HEK293 (cell line): ENCODE measurements around the gene SPTBN5.

Experiments used
- CTCF ChIA-PET: fragments of 350-600 bp; formaldehyde crosslinking; extraction: SDS; loops from one replicate; lab custom pipeline; 2021; ENCODE audit warnings: antibody characterized with exemption; lab: Yijun Ruan, JAX
- POLR2A ChIA-PET: fragments of 300-600 bp; formaldehyde crosslinking; extraction: SDS; loops from one replicate; lab custom pipeline; 2020; ENCODE audit warnings: antibody characterized with exemption, inconsistent platforms; lab: Yijun Ruan, JAX
- H3K27ac ChIP-seq: fragments of 200-500 bp; sonication (Bioruptor generic); 2 replicates; pipeline ENCODE4 v1.5.1; 2014; ENCODE audit warnings: low read depth, low read length, control low read depth, inconsistent platforms; ENCODE audit errors: extremely low read depth
- H3K36me3 ChIP-seq, 2 experiments: fragments of 200-500 bp in 1 of 2; sonication (Bioruptor generic) in 1 of 2; 1 replicate in 1 of 2; 2 replicates in 1 of 2; pipeline ENCODE4 v1.5.1; 2014 to 2017; ENCODE audit warnings: inconsistent platforms in 2 of 2, low read length in 2 of 2; ENCODE audit not compliant: control insufficient read depth in 2 of 2, insufficient read depth in 1 of 2
- H3K4me1 ChIP-seq: fragments of 200-500 bp; sonication (Bioruptor generic); 2 replicates; pipeline ENCODE4 v1.5.1; 2014; ENCODE audit warnings: mild to moderate bottlenecking, low read length, inconsistent platforms; ENCODE audit not compliant: control insufficient read depth, insufficient read depth
- H3K4me3 ChIP-seq: 2 replicates; pipeline ENCODE4 v1.5.1; 2011; ENCODE audit warnings: low read depth, mild to moderate bottlenecking, control low read depth, low read length, moderate library complexity
- H3K9me3 ChIP-seq: fragments of 200-500 bp; sonication (Bioruptor generic); 2 replicates; pipeline ENCODE4 v1.5.1; 2014; ENCODE audit warnings: low read depth, low read length, inconsistent platforms; ENCODE audit not compliant: control insufficient read depth, insufficient read depth
- CTCF ChIP-seq: fragments of 450-650 bp; formaldehyde crosslinking; IDR thresholded peaks from 2 replicates; pipeline ENCODE4 v1.5.1; 2016; ENCODE audit warnings: missing biosample characterization, missing genetic modification characterization
- EGR2 ChIP-seq: fragments of 450-650 bp; formaldehyde crosslinking; IDR thresholded peaks from 2 replicates; pipeline ENCODE4 v1.5.1; 2016; ENCODE audit warnings: low read depth, missing biosample characterization, missing genetic modification characterization
- KLF9 ChIP-seq: fragments of 450-650 bp; formaldehyde crosslinking; IDR thresholded peaks from 2 replicates; pipeline ENCODE4 v1.5.1; 2016; ENCODE audit warnings: missing biosample characterization, missing genetic modification characterization, low read depth
- ZBTB6 ChIP-seq: fragments of 450-650 bp; formaldehyde crosslinking; IDR thresholded peaks from 2 replicates; pipeline ENCODE4 v1.5.1; 2017; ENCODE audit warnings: missing biosample characterization, missing genetic modification characterization
- ZFP37 ChIP-seq: fragments of 450-650 bp; formaldehyde crosslinking; IDR thresholded peaks from 2 replicates; pipeline ENCODE4 v1.5.1; 2016; ENCODE audit warnings: missing biosample characterization, missing genetic modification characterization
- ZFP69B ChIP-seq: fragments of 450-650 bp; formaldehyde crosslinking; IDR thresholded peaks from 2 replicates; pipeline ENCODE4 v1.5.1; 2016; ENCODE audit warnings: missing biosample characterization, missing genetic modification characterization
- ZNF274 ChIP-seq, 2 experiments: fragments of 200-500 bp in 1 of 2; fragments of 450-650 bp in 1 of 2; sonication (Bioruptor generic) in 1 of 2; formaldehyde crosslinking in 1 of 2; IDR thresholded peaks; 2 replicates each; pipeline versions ENCODE4 v1.5.1 to v1.6.1; 2014 to 2016; ENCODE audit warnings: borderline replicate concordance in 1 of 2, inconsistent platforms in 1 of 2, low read length in 1 of 2, missing biosample characterization in 1 of 2, missing genetic modification characterization in 1 of 2
- ZNF350 ChIP-seq: fragments of 450-650 bp; formaldehyde crosslinking; IDR thresholded peaks from 2 replicates; pipeline ENCODE4 v1.5.0; 2017; ENCODE audit warnings: missing biosample characterization, mild to moderate bottlenecking, missing genetic modification characterization
- ZNF394 ChIP-seq: fragments of 450-650 bp; formaldehyde crosslinking; IDR thresholded peaks from 2 replicates; pipeline ENCODE4 v1.5.1; 2016; ENCODE audit warnings: missing biosample characterization, missing genetic modification characterization, mild to moderate bottlenecking, moderate library complexity, borderline replicate concordance
- ZNF426 ChIP-seq: fragments of 450-650 bp; formaldehyde crosslinking; IDR thresholded peaks from 2 replicates; pipeline ENCODE4 v1.5.1; 2017; ENCODE audit warnings: missing biosample characterization, missing genetic modification characterization, mild to moderate bottlenecking, inconsistent platforms, moderate library complexity
- ZNF530 ChIP-seq: fragments of 450-650 bp; formaldehyde crosslinking; IDR thresholded peaks from 2 replicates; pipeline ENCODE4 v1.5.1; 2016; ENCODE audit warnings: low read depth, missing biosample characterization, missing genetic modification characterization
- ZNF548 ChIP-seq: fragments of 450-650 bp; formaldehyde crosslinking; IDR thresholded peaks from 2 replicates; pipeline ENCODE4 v1.5.1; 2016; ENCODE audit warnings: missing biosample characterization, missing genetic modification characterization
- ZNF654 ChIP-seq: fragments of 450-650 bp; formaldehyde crosslinking; IDR thresholded peaks from 2 replicates; pipeline ENCODE4 v1.5.1; 2016; ENCODE audit warnings: low read depth, missing biosample characterization, missing genetic modification characterization
- ZNF660 ChIP-seq: fragments of 450-650 bp; IDR thresholded peaks from 2 replicates; pipeline ENCODE4 v1.5.1; 2018; ENCODE audit warnings: missing biosample characterization, mild to moderate bottlenecking, missing genetic modification characterization
- ZNF837 ChIP-seq: fragments of 450-650 bp; formaldehyde crosslinking; IDR thresholded peaks from 2 replicates; pipeline ENCODE4 v1.5.1; 2016; ENCODE audit warnings: missing biosample characterization, missing genetic modification characterization

SPTBN5 gene

GRCh38 chr15:41906608-41907007 lies 12.8 kb upstream of the SPTBN5 start:
- TF ChIP-seq ZNF530 (tag by site-specific recombination): no peak
- TF ChIP-seq ZNF837 (tag by site-specific recombination): no peak
- TF ChIP-seq ZFP69B (tag by site-specific recombination): no peak
- no peak for TF ChIP-seq EGR2 (tag by site-specific recombination)
- TF ChIP-seq ZNF274 (IDR thresholded peaks at IDR 0.05; ENCODE audit: low read length): no peak
- TF ChIP-seq ZNF274 (tag by site-specific recombination; IDR thresholded peaks at IDR 0.05; ENCODE audit: borderline replicate concordance): no peak
- TF ChIP-seq ZNF548 (tag by site-specific recombination): no peak
- no peak for TF ChIP-seq ZNF426
- no peak for TF ChIP-seq ZFP37 (tag by site-specific recombination)
- TF ChIP-seq KLF9 (tag by site-specific recombination): no peak
- Histone ChIP-seq H3K27ac (no peak overlapping the region), H3K4me1 (no peaks in the 10 kb centered on the region), H3K9me3 (no peaks in the 10 kb centered on the region), H3K4me3 (no peak overlapping the region), H3K36me3 (peaks cover 0 to 31% of the 10 kb centered on the region in 2 experiments; a peak in 2 of 3 replicates)
- CTCF ChIA-PET: interaction anchor here (1.0 kb wide), 2 partner anchors 24 to 441 kb away, joined by 3 to 4 read pairs; no protein-coding TSS in a partner anchor
- POLR2A ChIA-PET: interaction anchor here (1.3 kb wide), 1 partner anchor 133 kb away, joined by 3 read pairs; the partner anchor contains the start of gene MAPKBP1

GRCh38 chr15:41905036-41905793 lies 11.4 kb upstream of the SPTBN5 start:
- no peak overlapping the region for H3K4me3 ChIP-seq
- POLR2A ChIA-PET: interaction anchor here (0.8 kb wide), 1 partner anchor 131 kb away, joined by 4 read pairs; the partner anchor contains the start of gene MAPKBP1
- H3K9me3 ChIP-seq: no peaks in the 10 kb centered on the region
- no peaks in the 10 kb centered on the region for H3K4me1 ChIP-seq
- TF ChIP-seq ZNF350 (tag by site-specific recombination): no peak
- peaks cover 0 to 36% of the 10 kb centered on the region in 2 experiments; a peak in 2 of 3 replicates for H3K36me3 ChIP-seq
- no peak overlapping the region for H3K27ac ChIP-seq
- CTCF ChIA-PET: interaction anchor here (0.6 to 2.6 kb wide), 25 partner anchors 10 to 614 kb away, joined by 3 to 33 read pairs (median 4); partner anchors contain the start of gene MAPKBP1

- Histone ChIP-seq H3K36me3 (peaks cover 0 to 33% of the 10 kb centered on the region in 2 experiments; a peak in 2 of 3 replicates), H3K4me1 (no peaks in the 10 kb centered on the region), H3K4me3 (no peak overlapping the region), H3K27ac (no peak overlapping the region), H3K9me3 (no peaks in the 10 kb centered on the region)
- ChIA-PET CTCF (interaction anchor here (0.5 to 2.6 kb wide), 27 partner anchors 10 to 803 kb away, joined by 3 to 33 read pairs (median 4); partner anchors contain the start of gene MAPKBP1), POLR2A (interaction anchor here (0.8 kb wide), 1 partner anchor 130 kb away, joined by 4 read pairs; the partner anchor contains the start of gene MAPKBP1)
- TF ChIP-seq ZNF654 (tag by site-specific recombination) (peak; percentile 83), ZNF394 (tag by site-specific recombination) (no peak), ZNF660 (tag by site-specific recombination) (0 out of 2 replicates have a peak, but pooled peaks have one; percentile 32), CTCF (peak; percentile 65), ZBTB6 (no peak)
These were observed 10.7 kb upstream of the SPTBN5 start for GRCh38 chr15:41904541-41905005.
